PC-9 (cell line): ENCODE data around the gene PELI3. TPM values are rescaled to one million over a fixed set of nuclear protein-coding genes. Genes with fewer than 3 reads are reported as not detected.
A peak's percentile ranks its signal among the peaks of the same experiment; 100 is the strongest.

Source experiments
- BruUV-seq: library from RNA; stranded (reverse); fragments of 400-500 nt; replicated peaks from 2 replicates; lab custom pipeline; 2021; lab: Mats Ljungman, UMichigan
- CTCF ChIA-PET: fragments of 300-600 bp; sonication (Branson Sonifier 250); formaldehyde crosslinking; loops from one replicate; lab custom pipeline; 2022; ENCODE audit warnings: antibody characterized with exemption; lab: Charles Lee
- POLR2A ChIA-PET: fragments of 300-600 bp; sonication (Branson Sonifier 250); formaldehyde crosslinking; loops from one replicate; lab custom pipeline; 2022; ENCODE audit warnings: antibody characterized with exemption; ENCODE audit not compliant: unreplicated experiment; lab: Charles Lee
- DNase-seq, 2 experiments: peaks; one replicate each; pipeline versions ENCODE4 v3.0.0 to v3.0.0-alpha.2; 2015 to 2022; ENCODE audit warnings: mixed read lengths in 1 of 2
- H2AFZ ChIP-seq: fragments of 200-600 bp; sonication (generic); 2 replicates; pipeline ENCODE4 v1.8.1; 2017; ENCODE audit warnings: antibody characterized with exemption
- H3F3A ChIP-seq: fragments of 200-600 bp; sonication (generic); 2 replicates; pipeline ENCODE4 v1.8.1; 2017; ENCODE audit warnings: antibody characterized with exemption, mild to moderate bottlenecking, low read depth; ENCODE audit not compliant: insufficient read depth
- H3K27ac ChIP-seq: fragments of 200-600 bp; sonication (generic); 2 replicates; pipeline ENCODE4 v1.6.1; 2016; ENCODE audit warnings: mixed run types
- H3K27me3 ChIP-seq: fragments of 200-600 bp; sonication (generic); 2 replicates; pipeline ENCODE4 v1.6.1; 2016; ENCODE audit warnings: low read depth, mixed run types; ENCODE audit not compliant: insufficient read depth
- H3K36me3 ChIP-seq: fragments of 200-600 bp; sonication (generic); 2 replicates; pipeline ENCODE4 v1.6.1; 2016; ENCODE audit warnings: low read depth, mixed run types
- H3K4me1 ChIP-seq: fragments of 200-600 bp; sonication (generic); replicated peaks from 2 replicates; pipeline ENCODE4 v1.6.1; 2016; ENCODE audit warnings: mixed run types; ENCODE audit not compliant: insufficient read depth
- H3K4me2 ChIP-seq: fragments of 200-600 bp; sonication (generic); 2 replicates; pipeline ENCODE4 v1.6.1; 2017; ENCODE audit warnings: mixed run types
- H3K4me3 ChIP-seq: fragments of 200-600 bp; sonication (generic); 2 replicates; pipeline ENCODE4 v1.6.1; 2016; ENCODE audit warnings: mixed run types
- H3K79me2 ChIP-seq: fragments of 200-600 bp; sonication (generic); 2 replicates; pipeline ENCODE4 v1.6.1; 2017; ENCODE audit warnings: low read depth, mixed run types
- H3K9me2 ChIP-seq: fragments of 200-600 bp; sonication (generic); 2 replicates; pipeline ENCODE4 v1.8.1; 2017; ENCODE audit warnings: mild to moderate bottlenecking; ENCODE audit not compliant: insufficient read depth
- H3K9me3 ChIP-seq: fragments of 200-600 bp; sonication (generic); 2 replicates; pipeline ENCODE4 v1.8.1; 2016; ENCODE audit warnings: low read depth; ENCODE audit not compliant: insufficient read depth
- H4K20me1 ChIP-seq: fragments of 200-600 bp; sonication (generic); 2 replicates; pipeline ENCODE4 v1.8.1; 2017; ENCODE audit not compliant: insufficient read depth
- CTCF ChIP-seq: fragments of 200-600 bp; sonication (generic); conservative IDR thresholded peaks from 2 replicates; pipeline ENCODE4 v1.6.1; 2017; ENCODE audit warnings: mixed run types, antibody characterized with exemption, mild to moderate bottlenecking, moderate library complexity
- EZH2 ChIP-seq: fragments of 200-600 bp; sonication (generic); IDR thresholded peaks from 2 replicates; pipeline ENCODE4 v1.8.0; 2017; ENCODE audit warnings: antibody characterized with exemption, low read depth
- intact Hi-C: fragments of 100-400 bp; cut with micrococcal nuclease; formaldehyde crosslinking; loops from one replicate; pipeline ENCODE4 v1.10.0; 2022; ENCODE audit not compliant: unreplicated experiment
- total RNA-seq: library from RNA; stranded (reverse); gene quantifications from 2 replicates; pipeline ENCODE4 v1.2.3, GENCODE V29; 2021

PELI3 gene
- total RNA-seq, 1 experiment from 2014 or later, result 14.0 TPM

GRCh38 chr11:66454828-66455227, 11.9 kb upstream of the PELI3 start:
- TF ChIP-seq EZH2, result no peak
- no peak for TF ChIP-seq CTCF
- no peak overlapping the region for H2AFZ ChIP-seq
- ChIA-PET POLR2A (no interaction called here), CTCF (interaction anchor here (1.0 to 1.5 kb wide), 2 partner anchors 12 to 16 kb away, joined by 3 to 10 read pairs; partner anchors contain the start of genes MRPL11 and PELI3)
- peak overlapping the region; percentile 45 for H3K4me2 ChIP-seq
- no peak overlapping the region for H3K4me3 ChIP-seq
- no peaks in the 10 kb centered on the region for H3K9me2 ChIP-seq
- H3K9me3 ChIP-seq, result no peaks in the 10 kb centered on the region
- peaks cover 23% of the 10 kb centered on the region for H3K4me1 ChIP-seq
- H3F3A ChIP-seq, result peaks cover 24% of the 10 kb centered on the region
- no TSS peak for BruUV-seq
- peak overlapping the region; percentile 65 for H3K27ac ChIP-seq
- no peaks in the 10 kb centered on the region for H3K36me3 ChIP-seq
- intact Hi-C loops, result loop anchor here (1.0 kb wide), 1 partner anchor 25 kb away; the partner anchor contains the start of gene DPP3
- no peaks in the 10 kb centered on the region for H3K79me2 ChIP-seq
- DNase-seq, result no peak
- H3K27me3 ChIP-seq, result no peaks in the 10 kb centered on the region
- H4K20me1 ChIP-seq, result no peaks in the 10 kb centered on the region

GRCh38 chr11:66457826-66458225, 8.9 kb upstream of the PELI3 start:
- DNase-seq, result no peak
- ChIA-PET CTCF (no interaction called here), POLR2A (interaction anchor here (0.7 kb wide), 1 partner anchor 32 kb away, joined by 4 read pairs; no protein-coding TSS in a partner anchor)
- Histone ChIP-seq H4K20me1 (no peaks in the 10 kb centered on the region), H3K4me2 (no peak overlapping the region), H3K4me1 (peaks cover 23% of the 10 kb centered on the region), H3K4me3 (no peak overlapping the region), H3K9me3 (no peaks in the 10 kb centered on the region), H3K36me3 (no peaks in the 10 kb centered on the region), H3F3A (peaks cover 24% of the 10 kb centered on the region), H3K27ac (no peak overlapping the region), H3K79me2 (no peaks in the 10 kb centered on the region), H3K27me3 (no peaks in the 10 kb centered on the region), H2AFZ (no peak overlapping the region), H3K9me2 (no peaks in the 10 kb centered on the region)
- TF ChIP-seq CTCF (no peak), EZH2 (no peak)
- no TSS peak for BruUV-seq
- intact Hi-C loops, result no loop called here

- Histone ChIP-seq H3K4me1 (peaks cover 15% of the 10 kb centered on the region), H3K27me3 (no peaks in the 10 kb centered on the region), H4K20me1 (no peaks in the 10 kb centered on the region), H3K36me3 (no peaks in the 10 kb centered on the region), H3K4me3 (no peak overlapping the region), H3F3A (peaks cover 15% of the 10 kb centered on the region), H3K9me3 (no peaks in the 10 kb centered on the region), H3K9me2 (no peaks in the 10 kb centered on the region), H2AFZ (no peak overlapping the region), H3K79me2 (no peaks in the 10 kb centered on the region), H3K27ac (no peak overlapping the region), H3K4me2 (no peak overlapping the region)
- DNase-seq, result no peak
- intact Hi-C loops, result no loop called here
- BruUV-seq, result no TSS peak
- CTCF ChIA-PET, result no interaction called here
- TF ChIP-seq EZH2 (no peak), CTCF (no peak)
- POLR2A ChIA-PET, result no interaction called here
Observed at GRCh38 chr11:66459138-66459778, 7.4 kb upstream of the PELI3 start.
